Measurements from ENCODE around the gene TNFSF8. TPM values are rescaled to one million over a fixed set of nuclear protein-coding genes. Genes with fewer than 3 reads are reported as not detected.

The TNFSF8 gene
- total and polyA plus RNA-seq, 2 of the 4 experiments (the other 2 are of a cell fraction): not detected

DNA sequence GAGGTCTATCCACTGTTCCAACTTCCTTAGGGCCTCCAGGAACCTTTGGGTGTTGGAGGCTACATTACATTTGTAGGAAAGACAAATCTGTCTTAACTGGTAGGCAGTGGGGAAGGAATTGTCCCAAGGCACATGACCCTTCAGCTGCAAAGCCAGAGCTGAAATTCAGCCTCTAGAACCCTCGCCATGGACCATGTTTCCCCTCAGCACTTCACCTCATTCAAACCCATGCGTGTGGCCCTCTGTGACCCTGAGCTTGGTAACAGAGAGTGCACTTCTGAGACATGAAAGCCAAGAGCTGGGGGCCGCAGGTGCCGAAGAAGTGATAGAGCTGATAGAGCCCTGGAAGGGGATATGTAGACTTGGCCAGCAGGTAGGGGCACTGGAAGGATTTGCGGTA lies 17.2 kb downstream of the TNFSF8 start:
- Histone ChIP-seq H3K4me3 (ENCODE audit: insufficient read depth, low read depth, low read length) (no peak overlapping the region), H2AK5ac (ENCODE audit: low read depth, low read length) (no peak overlapping the region), H4K8ac (ENCODE audit: low read depth in 2 of 2, low read length in 2 of 2) (no peak overlapping the region), H2BK120ac (ENCODE audit: low read depth, low read length) (no peak overlapping the region), H3K36me3 (ENCODE audit: control insufficient read depth, insufficient read depth, low read length) (no peaks in the 10 kb centered on the region), H3K27me3 (ENCODE audit: control insufficient read depth, insufficient read depth, low read length) (peaks cover 36% of the 10 kb centered on the region), H2BK20ac (ENCODE audit: low read depth, low read length) (no peak overlapping the region), H3K18ac (ENCODE audit: low read depth, low read length) (no peak overlapping the region), H3K9me3 (ENCODE audit: control insufficient read depth, insufficient read depth, low read length) (no peaks in the 10 kb centered on the region), H2BK15ac (ENCODE audit: low read depth, low read length) (no peak overlapping the region), H3K27ac (ENCODE audit: insufficient read depth, low read length) (no peak overlapping the region), H2AFZ (replicated peaks; ENCODE audit: low read length, poor library complexity) (no peak overlapping the region), H4K20me1 (ENCODE audit: insufficient read depth, low read length) (no peaks in the 10 kb centered on the region), H2BK5ac (ENCODE audit: low read depth, low read length, poor library complexity, severe bottlenecking) (no peak overlapping the region), H3K9ac (ENCODE audit: low read depth, low read length) (no peak overlapping the region), H3K79me1 (ENCODE audit: low read depth in 1 of 2, low read length in 2 of 2) (no peaks in the 10 kb centered on the region), H4K91ac (ENCODE audit: insufficient read depth, low read depth, low read length) (no peak overlapping the region), H4K5ac (ENCODE audit: low read depth, low read length) (no peak overlapping the region), H3K4me1 (ENCODE audit: control insufficient read depth, insufficient read depth, low read length) (peaks cover 6% of the 10 kb centered on the region; the same call in 1 of the 2 replicates), H3K4me2 (ENCODE audit: low read depth, low read length) (no peak overlapping the region), H3K23ac (ENCODE audit: low read depth, low read length) (no peak overlapping the region), H3K4ac (ENCODE audit: low read depth, low read length) (no peak overlapping the region), H3K56ac (ENCODE audit: extremely low read depth, insufficient read depth, low read length) (no peak overlapping the region), H3K14ac (replicated peaks; ENCODE audit: low read depth, low read length) (no peak overlapping the region), H3K9me1 (ENCODE audit: insufficient read depth, low read length) (0 out of 2 replicates have a peak, but pooled peaks cover 4% of the 10 kb centered on the region), H2AK9ac (replicated peaks; ENCODE audit: low read depth, low read length, poor library complexity) (no peak overlapping the region)
- no TSS peak for BruUV-seq (replicated peaks)
- dilution Hi-C loops (cut with HindIII; ENCODE audit: low sequenced_read_pairs, unreplicated experiment): no loop called here
- intact Hi-C loops (cut with micrococcal nuclease): no loop called here
- ChIA-PET POLR2A (ENCODE audit: unreplicated experiment) (no interaction called here), CTCF (interaction anchor here (0.9 kb wide), 1 partner anchor 611 kb away, joined by 3 read pairs; no protein-coding TSS in a partner anchor)
- ATAC-seq (ENCODE audit: low read depth) (no peak), DNase-seq (no peak)
- TF ChIP-seq CHD1 (IDR thresholded peaks at IDR 0.05; ENCODE audit: low read depth, low read length): no peak
- no peak for TF ChIP-seq SMC3 (IDR thresholded peaks at IDR 0.05; ENCODE audit: low read depth, low read length)
- no peak for TF ChIP-seq NFE2L2 (IDR thresholded peaks at IDR 0.05; ENCODE audit: low read depth, low read length)
- no peak for TF ChIP-seq MAFK (IDR thresholded peaks at IDR 0.05; ENCODE audit: low read depth, low read length)
- TF ChIP-seq POLR2A (IDR thresholded peaks at IDR 0.05; ENCODE audit: low read depth, low read length): no peak
- no peak for TF ChIP-seq RCOR1 (IDR thresholded peaks at IDR 0.05; ENCODE audit: insufficient replicate concordance, low read length)
- no CpG with 5 or more reads among the region's 5 CpGs for WGBS, 2 experiments (ENCODE audit: extremely low coverage in 2 of 2, insufficient read length in 1 of 2)
- in situ Hi-C loops (cut with MboI; ENCODE audit: low sequenced_read_pairs): loop anchor here (5.0 kb wide), 1 partner anchor 99 kb away; no protein-coding TSS in a partner anchor

Data from IMR-90 (cell line).